ENCODE measurements around the gene STRIT1. TPM values are rescaled to one million over a fixed set of nuclear protein-coding genes. Genes with fewer than 3 reads are reported as not detected.

Gene STRIT1
- total RNA-seq, 1 donor from 2014 or later, result not detected

DNA sequence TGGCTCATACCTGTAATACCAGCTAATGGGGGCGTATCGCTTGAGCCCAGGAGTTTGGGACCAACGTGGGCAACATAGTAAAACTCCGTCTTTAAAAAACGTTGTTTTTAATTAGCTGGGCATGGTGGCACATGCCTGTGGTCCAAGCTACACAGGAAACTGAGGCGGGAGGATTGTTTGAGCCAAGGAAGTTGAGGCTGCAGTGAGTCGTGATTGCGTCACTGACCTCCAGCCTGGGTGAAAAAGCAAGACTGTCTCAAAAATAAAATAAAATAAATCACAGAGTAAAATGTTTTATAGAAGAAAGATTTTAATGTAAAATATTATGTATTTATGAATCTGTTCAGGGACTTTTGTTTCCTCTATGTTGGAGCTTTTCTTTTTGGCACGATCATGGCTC lies 15.3 kb upstream of the STRIT1 start:
- no peaks in the 10 kb centered on the region for H3K9me3 Mint-ChIP-seq (ENCODE audit: low read depth)
- TF ChIP-seq, protein P1, sequence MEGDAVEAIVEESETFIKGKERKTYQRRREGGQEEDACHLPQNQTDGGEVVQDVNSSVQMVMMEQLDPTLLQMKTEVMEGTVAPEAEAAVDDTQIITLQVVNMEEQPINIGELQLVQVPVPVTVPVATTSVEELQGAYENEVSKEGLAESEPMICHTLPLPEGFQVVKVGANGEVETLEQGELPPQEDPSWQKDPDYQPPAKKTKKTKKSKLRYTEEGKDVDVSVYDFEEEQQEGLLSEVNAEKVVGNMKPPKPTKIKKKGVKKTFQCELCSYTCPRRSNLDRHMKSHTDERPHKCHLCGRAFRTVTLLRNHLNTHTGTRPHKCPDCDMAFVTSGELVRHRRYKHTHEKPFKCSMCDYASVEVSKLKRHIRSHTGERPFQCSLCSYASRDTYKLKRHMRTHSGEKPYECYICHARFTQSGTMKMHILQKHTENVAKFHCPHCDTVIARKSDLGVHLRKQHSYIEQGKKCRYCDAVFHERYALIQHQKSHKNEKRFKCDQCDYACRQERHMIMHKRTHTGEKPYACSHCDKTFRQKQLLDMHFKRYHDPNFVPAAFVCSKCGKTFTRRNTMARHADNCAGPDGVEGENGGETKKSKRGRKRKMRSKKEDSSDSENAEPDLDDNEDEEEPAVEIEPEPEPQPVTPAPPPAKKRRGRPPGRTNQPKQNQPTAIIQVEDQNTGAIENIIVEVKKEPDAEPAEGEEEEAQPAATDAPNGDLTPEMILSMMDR (IDR thresholded peaks at IDR 0.05; ENCODE audit: unreplicated experiment), result no peak
- H3K36me3 Mint-ChIP-seq (ENCODE audit: insufficient read depth), result no peaks in the 10 kb centered on the region
- H3K27me3 Mint-ChIP-seq, result no peaks in the 10 kb centered on the region
- H3K4me1 Mint-ChIP-seq (ENCODE audit: low read depth), result peaks cover 5% of the 10 kb centered on the region
- no peak for DNase-seq (ENCODE audit: low spot score, unreplicated experiment)
- no peak overlapping the region for H3K4me3 Mint-ChIP-seq (ENCODE audit: low read depth)
- H3K27ac Mint-ChIP-seq, result no peak overlapping the region

DNA sequence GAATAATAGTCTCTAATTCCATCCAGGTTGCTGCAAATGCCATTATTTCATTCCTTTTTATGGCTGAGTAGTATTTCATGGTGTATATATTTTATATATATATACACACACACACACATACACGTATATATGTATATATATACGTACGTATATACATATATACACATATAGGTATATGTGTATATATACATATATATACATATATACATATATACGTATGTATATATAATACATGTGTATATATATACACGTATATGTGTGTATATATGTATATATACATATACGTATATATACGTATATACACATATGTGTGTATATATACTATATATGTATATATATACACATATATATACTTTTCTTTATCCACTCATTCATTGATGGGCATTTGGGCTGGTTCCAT lies 13.7 kb upstream of the STRIT1 start:
- H3K27ac Mint-ChIP-seq, result no peak overlapping the region
- H3K4me3 Mint-ChIP-seq (ENCODE audit: low read depth), result no peak overlapping the region
- H3K4me1 Mint-ChIP-seq (ENCODE audit: low read depth), result peaks cover 19% of the 10 kb centered on the region
- TF ChIP-seq, protein P1 (IDR thresholded peaks at IDR 0.05; ENCODE audit: unreplicated experiment), result no peak
- H3K9me3 Mint-ChIP-seq (ENCODE audit: low read depth), result no peaks in the 10 kb centered on the region
- no peaks in the 10 kb centered on the region for H3K27me3 Mint-ChIP-seq
- no peaks in the 10 kb centered on the region for H3K36me3 Mint-ChIP-seq (ENCODE audit: insufficient read depth)
- no peak for DNase-seq (ENCODE audit: low spot score, unreplicated experiment)

DNA sequence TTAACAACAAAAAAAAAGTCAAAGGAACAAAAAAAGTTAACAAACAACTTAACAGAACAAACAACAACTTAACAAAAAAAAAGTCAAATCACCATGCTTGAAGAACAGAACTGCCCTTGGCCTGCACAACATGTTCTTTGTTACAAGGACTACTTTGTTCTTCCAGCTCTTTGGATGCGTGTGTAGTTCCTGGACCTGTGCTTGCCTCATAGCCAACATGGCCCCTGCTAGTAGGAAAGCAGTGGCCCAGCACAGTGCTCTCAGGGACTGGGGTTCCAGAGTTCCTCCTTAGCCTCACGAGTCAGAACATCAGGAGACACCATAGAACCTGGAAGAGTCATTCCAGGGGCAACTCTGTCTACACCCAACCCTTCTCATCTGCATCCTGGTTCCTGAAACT lies 10.9 kb upstream of the STRIT1 start:
- Mint-ChIP-seq H3K27ac (no peak overlapping the region), H3K9me3 (ENCODE audit: low read depth) (peaks cover 5% of the 10 kb centered on the region), H3K27me3 (no peaks in the 10 kb centered on the region), H3K36me3 (ENCODE audit: insufficient read depth) (no peaks in the 10 kb centered on the region), H3K4me1 (ENCODE audit: low read depth) (peaks cover 19% of the 10 kb centered on the region), H3K4me3 (ENCODE audit: low read depth) (no peak overlapping the region)
- TF ChIP-seq, protein P1 (IDR thresholded peaks at IDR 0.05; ENCODE audit: unreplicated experiment), result no peak
- DNase-seq (ENCODE audit: low spot score, unreplicated experiment), result no peak

DNA sequence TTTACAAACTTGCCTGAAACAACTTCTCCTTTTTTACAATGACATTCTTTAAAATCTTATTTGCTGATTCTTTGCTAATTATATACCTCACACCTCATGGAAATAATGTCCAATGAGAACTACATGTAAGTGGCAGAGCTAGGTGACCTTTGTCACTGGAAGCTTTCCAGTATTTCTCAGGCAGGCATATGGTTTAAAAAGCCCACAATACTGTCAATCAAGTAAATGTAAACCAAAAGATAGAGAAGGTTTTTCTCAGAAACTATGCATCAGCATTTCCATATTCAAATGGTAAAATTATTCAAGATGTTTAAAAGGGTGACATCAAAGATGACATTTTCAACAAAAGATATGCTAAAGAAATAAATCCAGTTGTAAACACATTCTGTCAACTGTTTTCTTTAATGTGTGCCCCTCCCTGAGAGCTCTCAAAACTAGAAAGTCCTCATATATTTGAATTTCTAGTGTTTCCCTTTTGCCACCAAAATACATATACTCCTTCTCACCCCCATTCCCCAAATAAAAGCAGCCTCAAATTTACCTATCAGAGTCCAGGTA lies 10.1 kb upstream of the STRIT1 start:
- peaks cover 19% of the 10 kb centered on the region for H3K4me1 Mint-ChIP-seq (ENCODE audit: low read depth)
- no peak overlapping the region for H3K4me3 Mint-ChIP-seq (ENCODE audit: low read depth)
- no peaks in the 10 kb centered on the region for H3K27me3 Mint-ChIP-seq
- DNase-seq (ENCODE audit: low spot score, unreplicated experiment), result no peak
- H3K9me3 Mint-ChIP-seq (ENCODE audit: low read depth), result peaks cover 5% of the 10 kb centered on the region
- no peak overlapping the region for H3K27ac Mint-ChIP-seq
- no peaks in the 10 kb centered on the region for H3K36me3 Mint-ChIP-seq (ENCODE audit: insufficient read depth)
- TF ChIP-seq, protein P1 (IDR thresholded peaks at IDR 0.05; ENCODE audit: unreplicated experiment), result no peak

DNA sequence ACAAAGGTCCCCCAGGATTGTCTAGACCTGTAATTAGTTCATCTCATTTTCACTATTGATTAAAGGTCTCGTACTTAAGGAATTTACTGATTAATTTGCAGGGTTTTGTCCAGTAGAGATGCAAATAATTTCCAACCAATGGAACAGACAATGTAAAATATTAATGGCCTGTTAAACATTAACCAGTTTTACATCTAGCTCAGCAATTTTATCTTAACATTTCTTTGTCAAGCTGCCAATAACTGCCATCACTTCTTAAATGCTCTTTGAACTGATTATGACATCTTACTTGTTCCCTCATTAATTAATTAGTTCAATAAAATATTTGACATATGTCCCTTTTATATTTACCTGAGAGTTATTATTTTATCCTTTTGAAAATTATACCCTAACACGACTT lies 9.4 kb upstream of the STRIT1 start:
- Mint-ChIP-seq H3K4me3 (ENCODE audit: low read depth) (no peak overlapping the region), H3K4me1 (ENCODE audit: low read depth) (peaks cover 19% of the 10 kb centered on the region), H3K27me3 (no peaks in the 10 kb centered on the region), H3K9me3 (ENCODE audit: low read depth) (peaks cover 7% of the 10 kb centered on the region), H3K27ac (no peak overlapping the region), H3K36me3 (ENCODE audit: insufficient read depth) (no peaks in the 10 kb centered on the region)
- TF ChIP-seq, protein P1 (IDR thresholded peaks at IDR 0.05; ENCODE audit: unreplicated experiment), result no peak
- no peak for DNase-seq (ENCODE audit: low spot score, unreplicated experiment)
